ENCODE results near the gene ERI3. TPM values are rescaled to one million over a fixed set of nuclear protein-coding genes. Genes with fewer than 3 reads are reported as not detected.

The ERI3 gene
- total and polyA plus RNA-seq, 9 of the 15 experiments (the other 6 are each of a cell fraction or from before 2014, with no cell fraction given), result 47.8 to 93.4 (median 67.2) TPM

DNA sequence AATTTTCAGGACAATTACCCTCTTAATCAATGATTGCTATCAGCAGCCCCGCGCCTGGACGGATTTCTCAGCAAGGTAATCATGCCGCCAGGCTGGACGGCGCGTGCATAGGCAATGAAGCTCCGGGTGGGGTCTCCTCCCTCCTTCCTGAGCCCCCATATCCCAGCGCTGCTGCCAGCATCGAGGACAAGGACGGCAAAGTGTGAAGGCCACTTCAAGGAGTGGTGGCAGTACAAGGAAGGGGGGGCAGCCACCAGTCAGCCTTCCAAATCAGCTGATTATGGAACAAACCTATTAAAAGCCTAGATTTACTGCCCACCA is 90.6 kb downstream of the ERI3 start (continued):
- TF ChIP-seq CBFB (CRISPR knock-in tag; IDR thresholded peaks at IDR 0.05), result no peak
- TF ChIP-seq, protein P1, sequence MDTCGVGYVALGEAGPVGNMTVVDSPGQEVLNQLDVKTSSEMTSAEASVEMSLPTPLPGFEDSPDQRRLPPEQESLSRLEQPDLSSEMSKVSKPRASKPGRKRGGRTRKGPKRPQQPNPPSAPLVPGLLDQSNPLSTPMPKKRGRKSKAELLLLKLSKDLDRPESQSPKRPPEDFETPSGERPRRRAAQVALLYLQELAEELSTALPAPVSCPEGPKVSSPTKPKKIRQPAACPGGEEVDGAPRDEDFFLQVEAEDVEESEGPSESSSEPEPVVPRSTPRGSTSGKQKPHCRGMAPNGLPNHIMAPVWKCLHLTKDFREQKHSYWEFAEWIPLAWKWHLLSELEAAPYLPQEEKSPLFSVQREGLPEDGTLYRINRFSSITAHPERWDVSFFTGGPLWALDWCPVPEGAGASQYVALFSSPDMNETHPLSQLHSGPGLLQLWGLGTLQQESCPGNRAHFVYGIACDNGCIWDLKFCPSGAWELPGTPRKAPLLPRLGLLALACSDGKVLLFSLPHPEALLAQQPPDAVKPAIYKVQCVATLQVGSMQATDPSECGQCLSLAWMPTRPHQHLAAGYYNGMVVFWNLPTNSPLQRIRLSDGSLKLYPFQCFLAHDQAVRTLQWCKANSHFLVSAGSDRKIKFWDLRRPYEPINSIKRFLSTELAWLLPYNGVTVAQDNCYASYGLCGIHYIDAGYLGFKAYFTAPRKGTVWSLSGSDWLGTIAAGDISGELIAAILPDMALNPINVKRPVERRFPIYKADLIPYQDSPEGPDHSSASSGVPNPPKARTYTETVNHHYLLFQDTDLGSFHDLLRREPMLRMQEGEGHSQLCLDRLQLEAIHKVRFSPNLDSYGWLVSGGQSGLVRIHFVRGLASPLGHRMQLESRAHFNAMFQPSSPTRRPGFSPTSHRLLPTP (IDR thresholded peaks at IDR 0.05; ENCODE audit: borderline replicate concordance, extremely low read depth, insufficient read length), result no peak
- no peak for TF ChIP-seq NR2C1 (IDR thresholded peaks at IDR 0.05)
- TF ChIP-seq NR2C1 (tag; IDR thresholded peaks at IDR 0.05), result no peak
- no peak for TF ChIP-seq ATF7 (IDR thresholded peaks at IDR 0.05)
- no peak for TF ChIP-seq ZNF431 (CRISPR knock-in tag; IDR thresholded peaks at IDR 0.05)
- TF ChIP-seq IFI16 (CRISPR knock-in tag; IDR thresholded peaks at IDR 0.05), result no peak

DNA sequence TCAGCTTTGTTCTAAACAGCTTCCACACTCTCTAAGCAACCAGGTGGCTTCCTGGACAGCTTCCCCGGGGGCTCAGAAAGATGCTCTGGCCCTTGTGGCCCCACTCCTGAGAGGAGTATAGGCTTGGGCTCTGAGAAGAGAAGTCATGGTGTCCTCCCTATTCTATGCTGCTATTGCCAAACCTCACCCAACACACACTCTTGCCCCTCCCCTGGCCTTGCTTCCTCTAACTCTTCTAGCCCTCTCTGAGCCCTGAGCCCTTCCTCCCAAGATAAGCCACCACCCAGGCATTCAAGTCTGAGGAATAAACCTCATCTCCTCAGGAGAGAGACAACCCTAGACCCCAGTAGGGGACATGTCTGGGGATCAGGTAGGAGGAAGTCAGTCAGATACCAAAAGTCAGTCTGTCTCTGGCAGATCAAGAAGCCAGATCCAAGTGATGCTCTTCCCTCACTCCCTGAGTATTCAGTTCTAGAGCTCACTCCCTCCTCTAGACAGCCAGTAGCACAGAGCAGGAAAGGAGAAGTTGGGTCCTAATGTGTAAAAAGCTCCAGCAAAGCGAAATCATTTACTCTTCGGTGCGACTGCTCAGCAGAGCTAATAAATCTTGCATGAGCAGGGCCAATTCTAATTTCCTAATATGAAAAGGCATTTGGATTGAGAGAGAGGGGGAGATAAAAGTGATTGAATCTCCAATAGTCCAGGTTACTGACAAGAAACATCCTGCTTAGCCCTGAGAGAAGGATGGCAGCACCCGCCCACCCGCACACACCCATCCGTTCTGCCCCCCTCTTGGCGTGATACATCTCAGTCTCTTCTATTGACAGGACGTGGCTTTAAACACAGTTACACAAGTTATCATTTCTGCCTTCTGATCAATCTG is 91.2 kb downstream of the ERI3 start:
- intact Hi-C loops (cut with micrococcal nuclease) (no loop called here), in situ Hi-C loops (cut with MboI) (no loop called here)
- no peak overlapping the region for H3K27ac ChIP-seq (ENCODE audit: extremely low read depth, low read depth, low read length)
- H3K27me3 ChIP-seq (ENCODE audit: control insufficient read depth in 2 of 2, insufficient read depth in 2 of 2, low read length in 2 of 2), result no peaks in the 10 kb centered on the region
- WGBS (ENCODE audit: insufficient coverage, low coverage, missing lambda C conversion rate), result 88% methylated on average over 9 of the region's 9 CpGs
- H3K4me2 ChIP-seq (ENCODE audit: insufficient read depth, low read length), result no peak overlapping the region
- FAIRE-seq, result no peak
- POLR2A ChIA-PET, result interaction anchor here (0.5 to 1.6 kb wide), 5 partner anchors 13 to 458 kb away, joined by 3 to 5 read pairs (median 3); no protein-coding TSS in a partner anchor
- no peak overlapping the region for H3K4me3 ChIP-seq
- BruUV-seq (replicated peaks), result no TSS peak
- no peaks in the 10 kb centered on the region for H3K9me3 ChIP-seq (replicated peaks; ENCODE audit: control insufficient read depth, insufficient read depth, low read depth, low read length)
- H3K9me1 ChIP-seq (ENCODE audit: control insufficient read depth, insufficient read depth, low read length), result peaks cover 6% of the 10 kb centered on the region
- CTCF ChIA-PET (ENCODE audit: low intra/inter-chr PET ratio), result no interaction called here
- H2AFZ ChIP-seq (ENCODE audit: low read depth, low read length), result no peak overlapping the region
- peaks cover 5 to 16% of the 10 kb centered on the region in 2 experiments; a peak in 4 of 5 replicates for H3K4me1 ChIP-seq (replicated peaks in 1 of 2; ENCODE audit: control insufficient read depth in 2 of 2, insufficient read depth in 2 of 2, low read length in 2 of 2)
- no peaks in the 10 kb centered on the region; the same call in 1 of the 2 replicates for H4K20me1 ChIP-seq (replicated peaks; ENCODE audit: control insufficient read depth, insufficient read depth, low read length)
- H3K79me2 ChIP-seq (ENCODE audit: control insufficient read depth, insufficient read depth, low read length), result no peaks in the 10 kb centered on the region
- peak; percentile 38; the same call in 2 of the 3 replicates for ATAC-seq
- H3K9ac ChIP-seq (ENCODE audit: insufficient read depth in 1 of 2, low read depth in 2 of 2, low read length in 2 of 2), result no peak overlapping the region
- no peak for DNase-seq (ENCODE audit: extremely low read depth in 1 of 4, low spot score in 3 of 4)
- H3K36me3 ChIP-seq (ENCODE audit: control insufficient read depth, insufficient read depth, low read length), result no peaks in the 10 kb centered on the region
- TF ChIP-seq HNRNPUL1 (IDR thresholded peaks at IDR 0.05; ENCODE audit: low read length) (no peak), NCOA2 (IDR thresholded peaks at IDR 0.05; ENCODE audit: partially characterized antibody in 2 of 2) (no peak), TBP (optimal IDR thresholded peaks at IDR 0.05; ENCODE audit: low read depth, low read length) (no peak)
- TF ChIP-seq, protein P2, sequence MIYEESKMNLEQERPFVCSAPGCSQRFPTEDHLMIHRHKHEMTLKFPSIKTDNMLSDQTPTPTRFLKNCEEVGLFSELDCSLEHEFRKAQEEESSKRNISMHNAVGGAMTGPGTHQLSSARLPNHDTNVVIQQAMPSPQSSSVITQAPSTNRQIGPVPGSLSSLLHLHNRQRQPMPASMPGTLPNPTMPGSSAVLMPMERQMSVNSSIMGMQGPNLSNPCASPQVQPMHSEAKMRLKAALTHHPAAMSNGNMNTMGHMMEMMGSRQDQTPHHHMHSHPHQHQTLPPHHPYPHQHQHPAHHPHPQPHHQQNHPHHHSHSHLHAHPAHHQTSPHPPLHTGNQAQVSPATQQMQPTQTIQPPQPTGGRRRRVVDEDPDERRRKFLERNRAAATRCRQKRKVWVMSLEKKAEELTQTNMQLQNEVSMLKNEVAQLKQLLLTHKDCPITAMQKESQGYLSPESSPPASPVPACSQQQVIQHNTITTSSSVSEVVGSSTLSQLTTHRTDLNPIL (CRISPR knock-in tag; IDR thresholded peaks at IDR 0.05), result no peak
- TF ChIP-seq, protein P3, sequence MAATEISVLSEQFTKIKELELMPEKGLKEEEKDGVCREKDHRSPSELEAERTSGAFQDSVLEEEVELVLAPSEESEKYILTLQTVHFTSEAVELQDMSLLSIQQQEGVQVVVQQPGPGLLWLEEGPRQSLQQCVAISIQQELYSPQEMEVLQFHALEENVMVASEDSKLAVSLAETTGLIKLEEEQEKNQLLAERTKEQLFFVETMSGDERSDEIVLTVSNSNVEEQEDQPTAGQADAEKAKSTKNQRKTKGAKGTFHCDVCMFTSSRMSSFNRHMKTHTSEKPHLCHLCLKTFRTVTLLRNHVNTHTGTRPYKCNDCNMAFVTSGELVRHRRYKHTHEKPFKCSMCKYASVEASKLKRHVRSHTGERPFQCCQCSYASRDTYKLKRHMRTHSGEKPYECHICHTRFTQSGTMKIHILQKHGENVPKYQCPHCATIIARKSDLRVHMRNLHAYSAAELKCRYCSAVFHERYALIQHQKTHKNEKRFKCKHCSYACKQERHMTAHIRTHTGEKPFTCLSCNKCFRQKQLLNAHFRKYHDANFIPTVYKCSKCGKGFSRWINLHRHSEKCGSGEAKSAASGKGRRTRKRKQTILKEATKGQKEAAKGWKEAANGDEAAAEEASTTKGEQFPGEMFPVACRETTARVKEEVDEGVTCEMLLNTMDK (IDR thresholded peaks at IDR 0.05; ENCODE audit: borderline replicate concordance, insufficient read depth, low read depth, low read length, poor library complexity, severe bottlenecking), result no peak
